Mucosa of stomach (tissue), 1 donor: Measurements from ENCODE around the gene SLC16A5.

Experiments
- H3K27me3 ChIP-seq: one replicate; pipeline ENCODE4 v1.7.0; 2013; ENCODE audit warnings: mild to moderate bottlenecking, low read length; ENCODE audit not compliant: control insufficient read depth, insufficient read depth
- H3K36me3 ChIP-seq: one replicate; pipeline ENCODE4 v1.7.0; 2013; ENCODE audit warnings: low read length; ENCODE audit not compliant: control insufficient read depth, insufficient read depth
- H3K4me1 ChIP-seq: one replicate; pipeline ENCODE4 v1.7.0; 2013; ENCODE audit warnings: mild to moderate bottlenecking, low read length; ENCODE audit not compliant: control insufficient read depth, insufficient read depth
- H3K4me3 ChIP-seq: one replicate; pipeline ENCODE4 v1.7.0; 2013; ENCODE audit warnings: low read length
- H3K9ac ChIP-seq: one replicate; pipeline ENCODE4 v1.7.0; 2013; ENCODE audit warnings: mild to moderate bottlenecking, low read length, moderate library complexity
- H3K9me3 ChIP-seq: one replicate; pipeline ENCODE4 v1.7.0; 2013; ENCODE audit warnings: mild to moderate bottlenecking, low read length, moderate library complexity; ENCODE audit not compliant: control insufficient read depth
- donor health status: Pancreatic carcinoma.

SLC16A5 gene

GRCh38 chr17:75109407-75110233 lies 21.9 kb downstream of the SLC16A5 start, which contains the start of gene ARMC7:
Gene ARMC7, plus strand, starts transcription at chr17:75109969. Its CDS starts 320 bp downstream, at chr17:75110289.
- H3K9me3 ChIP-seq = no peaks in the 10 kb centered on the region
- H3K36me3 ChIP-seq = no peaks in the 10 kb centered on the region
- H3K4me3 ChIP-seq = peak within 1 kb of the TSS; percentile 67
- peak within 1 kb of the TSS; percentile 71 for H3K9ac ChIP-seq
- no peaks in the 10 kb centered on the region for H3K27me3 ChIP-seq
- H3K4me1 ChIP-seq = peaks cover 42% of the 10 kb centered on the region

- Histone ChIP-seq H3K9me3 (no peaks in the 10 kb centered on the region), H3K4me3 (peak overlapping the region; percentile 67), H3K27me3 (no peaks in the 10 kb centered on the region), H3K36me3 (no peaks in the 10 kb centered on the region), H3K9ac (peak overlapping the region; percentile 71), H3K4me1 (peaks cover 49% of the 10 kb centered on the region)
Observed at GRCh38 chr17:75110234-75110937, 22.6 kb downstream of the SLC16A5 start.

- Histone ChIP-seq H3K4me1 (peaks cover 48% of the 10 kb centered on the region), H3K36me3 (no peaks in the 10 kb centered on the region), H3K4me3 (no peak overlapping the region), H3K9me3 (no peaks in the 10 kb centered on the region), H3K27me3 (no peaks in the 10 kb centered on the region), H3K9ac (peak overlapping the region; percentile 12)
Observed at GRCh38 chr17:75111777-75112335, 24.1 kb downstream of the SLC16A5 start.

GRCh38 chr17:75113798-75114551 lies 26.2 kb downstream of the SLC16A5 start:
- Histone ChIP-seq H3K27me3 (no peaks in the 10 kb centered on the region), H3K9me3 (no peaks in the 10 kb centered on the region), H3K4me3 (peak overlapping the region; percentile 97), H3K36me3 (no peaks in the 10 kb centered on the region), H3K9ac (peak overlapping the region; percentile 90), H3K4me1 (peaks cover 50% of the 10 kb centered on the region)

- no peaks in the 10 kb centered on the region for H3K27me3 ChIP-seq
- peaks cover 51% of the 10 kb centered on the region for H3K4me1 ChIP-seq
- H3K36me3 ChIP-seq = no peaks in the 10 kb centered on the region
- peak overlapping the region; percentile 97 for H3K4me3 ChIP-seq
- no peaks in the 10 kb centered on the region for H3K9me3 ChIP-seq
- H3K9ac ChIP-seq = peak overlapping the region; percentile 90
Observed at GRCh38 chr17:75114552-75115314, 27.0 kb downstream of the SLC16A5 start.

- Histone ChIP-seq H3K36me3 (no peaks in the 10 kb centered on the region), H3K4me3 (no peak overlapping the region), H3K9me3 (no peaks in the 10 kb centered on the region), H3K27me3 (no peaks in the 10 kb centered on the region), H3K9ac (no peak overlapping the region), H3K4me1 (peaks cover 49% of the 10 kb centered on the region)
Observed at GRCh38 chr17:75115555-75115954, 27.8 kb downstream of the SLC16A5 start.

- Histone ChIP-seq H3K4me3 (no peak overlapping the region), H3K9me3 (no peaks in the 10 kb centered on the region), H3K27me3 (no peaks in the 10 kb centered on the region), H3K9ac (no peak overlapping the region), H3K4me1 (peaks cover 41% of the 10 kb centered on the region), H3K36me3 (no peaks in the 10 kb centered on the region)
Observed at GRCh38 chr17:75116737-75117136, 29.0 kb downstream of the SLC16A5 start.

- H3K36me3 ChIP-seq = no peaks in the 10 kb centered on the region
- H3K4me3 ChIP-seq = no peak overlapping the region
- H3K27me3 ChIP-seq = no peaks in the 10 kb centered on the region
- no peak overlapping the region for H3K9ac ChIP-seq
- H3K4me1 ChIP-seq = peaks cover 41% of the 10 kb centered on the region
- no peaks in the 10 kb centered on the region for H3K9me3 ChIP-seq
Observed at GRCh38 chr17:75118307-75118706, 30.6 kb downstream of the SLC16A5 start.

GRCh38 chr17:75124041-75124818 lies 36.5 kb downstream of the SLC16A5 start:
- Histone ChIP-seq H3K27me3 (no peaks in the 10 kb centered on the region), H3K9ac (peak overlapping the region; percentile 33), H3K4me1 (peaks cover 40% of the 10 kb centered on the region), H3K9me3 (no peaks in the 10 kb centered on the region), H3K4me3 (peak overlapping the region; percentile 26), H3K36me3 (no peaks in the 10 kb centered on the region)

- Histone ChIP-seq H3K4me3 (no peak overlapping the region), H3K27me3 (no peaks in the 10 kb centered on the region), H3K9me3 (no peaks in the 10 kb centered on the region), H3K9ac (peak overlapping the region; percentile 25), H3K4me1 (peaks cover 35% of the 10 kb centered on the region), H3K36me3 (peaks cover 2% of the 10 kb centered on the region)
Observed at GRCh38 chr17:75124819-75125162, 37.0 kb downstream of the SLC16A5 start.

- Histone ChIP-seq H3K27me3 (no peaks in the 10 kb centered on the region), H3K4me1 (peaks cover 43% of the 10 kb centered on the region), H3K9ac (no peak overlapping the region), H3K4me3 (no peak overlapping the region), H3K36me3 (peaks cover 4% of the 10 kb centered on the region), H3K9me3 (no peaks in the 10 kb centered on the region)
Observed at GRCh38 chr17:75125984-75126383, 38.2 kb downstream of the SLC16A5 start.
